Gastroesophageal sphincter (tissue), 3 donors: Measurements from ENCODE around the gene NFKBIA.

Source experiments
- EP300 ChIP-seq: sonication (generic); formaldehyde crosslinking; IDR thresholded peaks from one replicate; pipeline ENCODE4 v1.6.1; 2017; ENCODE audit warnings: antibody characterized with exemption, mild to moderate bottlenecking
- POLR2A ChIP-seq, 2 donors: fragments of 450-650 bp; IDR thresholded peaks; one replicate each; pipeline ENCODE4 v1.6.1; 2017; ENCODE audit warnings: antibody characterized with exemption in 2 of 2, mild to moderate bottlenecking in 2 of 2, moderate library complexity in 1 of 2
- POLR2AphosphoS5 ChIP-seq: sonication (generic); formaldehyde crosslinking; IDR thresholded peaks from one replicate; pipeline ENCODE4 v1.6.1; 2017; ENCODE audit warnings: antibody characterized with exemption
- TF ChIP-seq, protein P1 (sequence below), 4 experiments: fragments of 200-600 bp in 2 of 4; fragments of 450-650 bp in 2 of 4; sonication (generic) in 1 of 4; IDR thresholded peaks; one replicate each; pipeline ENCODE4 v1.5.1; 2017 to 2019; ENCODE audit warnings: antibody characterized with exemption in 4 of 4, mild to moderate bottlenecking in 2 of 4, moderate library complexity in 2 of 4

GRCh38 chr14:35362450-35362849 is 42.1 kb downstream of the NFKBIA start:
- TF ChIP-seq POLR2AphosphoS5 (no peak), EP300 (no peak), POLR2A (IDR thresholded peaks at IDR 0.05) (no peak)
- TF ChIP-seq, protein P1, sequence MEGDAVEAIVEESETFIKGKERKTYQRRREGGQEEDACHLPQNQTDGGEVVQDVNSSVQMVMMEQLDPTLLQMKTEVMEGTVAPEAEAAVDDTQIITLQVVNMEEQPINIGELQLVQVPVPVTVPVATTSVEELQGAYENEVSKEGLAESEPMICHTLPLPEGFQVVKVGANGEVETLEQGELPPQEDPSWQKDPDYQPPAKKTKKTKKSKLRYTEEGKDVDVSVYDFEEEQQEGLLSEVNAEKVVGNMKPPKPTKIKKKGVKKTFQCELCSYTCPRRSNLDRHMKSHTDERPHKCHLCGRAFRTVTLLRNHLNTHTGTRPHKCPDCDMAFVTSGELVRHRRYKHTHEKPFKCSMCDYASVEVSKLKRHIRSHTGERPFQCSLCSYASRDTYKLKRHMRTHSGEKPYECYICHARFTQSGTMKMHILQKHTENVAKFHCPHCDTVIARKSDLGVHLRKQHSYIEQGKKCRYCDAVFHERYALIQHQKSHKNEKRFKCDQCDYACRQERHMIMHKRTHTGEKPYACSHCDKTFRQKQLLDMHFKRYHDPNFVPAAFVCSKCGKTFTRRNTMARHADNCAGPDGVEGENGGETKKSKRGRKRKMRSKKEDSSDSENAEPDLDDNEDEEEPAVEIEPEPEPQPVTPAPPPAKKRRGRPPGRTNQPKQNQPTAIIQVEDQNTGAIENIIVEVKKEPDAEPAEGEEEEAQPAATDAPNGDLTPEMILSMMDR (IDR thresholded peaks at IDR 0.05): no peak
